Skin of body (tissue), 2 donors: Measurements from ENCODE around the gene F5. TPM values are rescaled to one million over a fixed set of nuclear protein-coding genes. Genes with fewer than 3 reads are reported as not detected.
"Not testable (repeated sequence)": the region's sequence is repeated elsewhere in the genome, so short reads cannot be mapped to it uniquely, and the experiment has no call there.

Experiments
- DNase-seq: peaks from one replicate; lab custom pipeline; 2025; lab: John Stamatoyannopoulos, UW
- total RNA-seq: library from RNA; depleted of rRNA; stranded (reverse); fragments of >200 nt; gene quantifications from one replicate; pipeline ENCODE4 v1.2.3, GENCODE V29; 2014

The F5 gene
- total RNA-seq, 1 donor from 2014 or later = 0.89 TPM

GRCh38 chr1:169511316-169512005 is 74.8 kb downstream of the F5 start:
- DNase-seq = no peak

GRCh38 chr1:169510060-169510459 is 76.2 kb downstream of the F5 start:
- DNase-seq = no peak

DNA sequence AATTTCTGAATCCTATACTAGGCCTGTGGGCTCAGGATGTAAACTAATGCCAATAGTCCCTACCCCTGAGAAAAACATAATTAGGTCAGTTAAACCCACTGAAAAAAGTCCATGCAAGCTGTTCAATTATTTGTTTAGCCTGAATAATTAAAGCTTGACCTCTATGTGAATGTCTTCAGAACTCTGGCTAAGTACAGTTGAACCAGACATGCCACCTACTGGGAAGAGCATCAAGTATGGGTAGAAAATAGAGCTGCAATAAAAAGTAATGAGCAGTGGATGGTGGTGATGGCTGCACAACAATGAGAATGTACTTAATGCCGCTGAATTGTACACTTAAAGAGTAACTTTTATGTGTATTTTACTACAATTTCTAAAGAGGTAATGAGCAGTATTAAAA is 76.9 kb downstream of the F5 start:
- no peak for DNase-seq

DNA sequence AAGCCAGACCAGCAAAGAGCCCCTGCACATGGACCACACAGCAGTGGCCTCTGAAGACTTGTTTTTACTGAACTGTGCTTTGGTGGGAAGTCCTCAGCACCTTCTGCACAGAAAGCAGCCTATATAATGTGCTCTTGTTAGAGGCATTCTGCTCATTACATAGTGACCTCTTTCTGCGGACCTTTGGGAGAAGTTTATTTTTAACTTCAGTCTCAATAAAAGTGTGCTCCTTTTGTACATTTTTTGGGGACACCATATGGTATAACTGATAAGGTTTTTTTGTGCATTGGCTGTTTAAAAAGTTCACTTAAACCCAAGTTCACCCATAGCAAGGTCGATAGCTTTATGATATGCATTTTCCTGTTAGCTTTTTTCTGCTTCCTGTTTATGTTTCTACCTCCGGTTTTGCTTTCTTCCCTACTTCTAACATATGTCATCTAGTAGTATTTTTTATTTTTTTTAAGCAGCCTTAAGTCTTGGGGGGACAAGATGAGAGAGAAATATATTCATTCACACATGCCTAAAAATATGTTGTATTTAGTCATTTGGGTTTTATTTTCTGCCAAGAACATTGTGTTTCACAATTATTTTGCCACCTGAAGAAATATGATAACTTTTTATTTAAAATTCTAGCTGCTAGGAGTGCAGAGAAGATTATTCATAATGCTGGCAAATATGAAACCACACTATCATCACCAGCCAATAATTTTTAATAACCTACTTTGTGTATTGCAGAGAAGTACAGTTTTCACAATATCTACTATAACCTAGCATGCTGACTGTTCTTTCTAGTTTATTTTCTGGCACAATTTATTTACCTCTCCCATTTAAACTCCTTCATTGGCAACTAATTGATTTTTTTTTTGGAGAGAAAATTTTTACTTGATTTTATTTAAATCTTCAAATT is 77.6 kb downstream of the F5 start:
- DNase-seq = no peak

DNA sequence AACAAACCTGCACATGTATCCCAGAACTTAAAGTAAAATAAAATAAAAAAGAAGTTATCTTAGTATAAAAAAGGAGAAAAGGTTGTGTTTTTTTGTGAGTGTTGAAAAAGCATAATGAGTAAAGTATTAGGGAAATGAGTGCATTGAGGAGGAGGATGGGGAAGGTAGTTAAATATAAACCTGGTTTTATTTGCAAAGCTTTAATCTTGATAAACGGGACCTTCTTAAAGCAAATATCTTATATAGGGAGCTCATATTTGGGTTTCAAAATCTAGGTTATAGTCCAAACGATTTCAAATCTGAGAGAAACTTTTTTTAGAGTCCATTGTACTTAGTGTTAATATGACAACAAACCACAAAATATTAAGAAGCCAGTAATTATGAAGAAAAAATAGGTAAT is 78.9 kb downstream of the F5 start:
- DNase-seq = no peak

DNA sequence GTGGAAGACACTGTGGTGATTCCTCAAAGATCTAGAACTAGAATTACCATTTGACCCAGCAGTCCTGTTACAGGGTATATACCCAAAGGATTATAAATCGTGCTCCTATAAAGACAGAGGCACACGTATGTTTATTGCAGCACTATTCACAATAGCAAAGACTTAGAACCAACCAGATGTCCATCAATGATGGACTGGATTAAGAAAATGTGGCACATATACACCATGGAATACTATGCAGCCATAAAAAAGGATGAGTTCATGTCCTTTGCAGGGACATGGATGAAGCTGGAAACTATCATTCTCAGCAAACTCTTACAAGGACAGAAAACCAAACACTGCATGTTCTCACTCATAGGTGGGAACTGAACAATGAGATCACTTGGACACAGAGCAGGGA is 82.7 kb downstream of the F5 start:
- not testable (repeated sequence) for DNase-seq

DNA sequence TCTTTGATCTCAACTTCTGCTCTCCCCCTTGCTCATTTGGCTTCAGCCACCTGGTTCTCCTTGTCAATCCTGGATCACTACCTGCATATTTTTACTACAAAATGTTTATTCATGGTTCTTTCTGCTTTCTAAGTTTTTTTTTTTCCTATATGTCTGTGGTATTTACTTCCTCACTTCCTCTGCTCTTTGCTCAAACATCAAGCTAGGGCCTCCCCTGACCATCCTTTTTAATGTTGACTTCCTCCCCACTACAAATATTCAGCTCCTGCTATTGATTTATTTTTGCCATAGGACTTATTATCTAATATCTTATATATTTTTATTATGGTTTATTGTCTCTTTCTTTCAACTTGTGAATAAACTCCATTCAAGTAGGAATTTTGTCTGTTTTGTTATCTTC is 86.5 kb downstream of the F5 start:
- DNase-seq = no peak

DNA sequence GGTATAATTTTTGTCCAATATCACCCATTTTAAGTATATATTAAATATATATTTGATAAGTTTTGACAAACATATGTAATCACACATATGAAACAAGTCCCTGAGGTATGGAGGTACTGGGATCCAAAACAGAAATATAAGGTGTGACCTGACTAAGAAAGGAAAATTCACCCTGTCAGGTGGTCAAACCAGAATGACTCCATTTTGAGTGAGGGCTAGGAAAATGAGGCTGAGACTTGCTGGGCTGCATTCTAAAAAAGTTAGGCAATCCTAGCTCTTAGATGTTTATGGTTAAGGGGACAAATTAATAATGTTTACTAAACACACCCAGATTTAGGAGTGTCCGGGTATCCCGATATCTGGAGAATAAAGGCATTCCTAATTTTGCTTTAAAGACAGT is 89.0 kb downstream of the F5 start:
- no peak for DNase-seq

GRCh38 chr1:169495916-169496315 is 90.4 kb downstream of the F5 start:
- no peak for DNase-seq

DNA sequence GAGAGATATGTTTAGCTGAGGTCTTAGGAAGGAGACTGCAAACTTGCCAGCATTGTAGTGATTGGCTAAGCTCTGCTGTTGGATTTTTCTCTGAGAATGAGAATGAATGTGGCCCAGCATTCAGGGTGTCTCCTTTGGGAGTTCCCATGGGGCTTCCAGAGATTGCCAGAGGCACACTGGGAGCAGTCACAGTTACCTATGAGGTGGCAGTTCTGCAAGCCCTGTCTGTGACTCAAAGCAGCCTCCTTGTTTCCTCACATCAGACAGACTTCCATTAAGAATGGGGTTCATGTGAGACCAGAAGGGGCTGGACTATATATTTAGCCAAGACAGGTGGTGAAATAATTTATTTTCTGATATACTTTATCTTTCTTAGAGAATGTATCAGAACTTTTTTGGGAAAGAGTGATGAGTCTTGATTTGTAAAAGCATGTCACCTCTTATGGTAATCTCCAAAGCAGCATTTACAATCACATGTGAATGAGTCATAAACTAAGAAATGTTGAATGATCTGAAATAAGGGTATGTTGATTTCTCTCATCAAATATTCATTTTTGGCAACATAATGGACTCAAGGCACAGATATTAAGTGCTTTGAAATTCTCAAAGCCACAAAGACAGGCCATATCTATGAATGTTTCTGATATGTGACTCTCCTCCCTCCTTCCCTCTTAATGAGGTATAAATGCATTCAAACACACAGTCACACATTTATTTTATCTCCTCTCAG is 91.1 kb downstream of the F5 start:
- no peak for DNase-seq

- no peak for DNase-seq
These were observed 91.9 kb downstream of the F5 start for GRCh38 chr1:169494343-169494742.

- DNase-seq = no peak
These were observed 93.0 kb downstream of the F5 start for GRCh38 chr1:169493251-169493650.

DNA sequence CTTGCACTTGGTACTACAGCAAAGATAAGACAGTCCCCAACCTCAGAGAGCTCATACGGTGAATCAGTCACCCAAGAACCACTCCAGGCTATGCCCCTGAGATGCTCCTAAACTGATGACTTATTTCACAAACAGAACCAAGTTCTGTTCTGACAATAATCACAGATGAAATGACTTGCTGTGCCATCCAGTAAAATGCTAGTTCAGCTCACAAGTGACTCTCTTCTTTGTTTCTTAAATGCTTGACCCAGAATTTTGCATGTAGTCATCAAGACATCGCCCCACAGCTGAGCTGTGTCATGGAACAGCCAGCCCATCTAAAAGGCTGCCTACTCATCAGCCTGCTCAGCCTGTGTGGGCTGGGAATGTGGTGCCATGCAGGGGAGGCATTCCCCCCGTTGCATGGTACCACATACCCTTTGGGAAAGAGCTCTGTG is 94.4 kb downstream of the F5 start:
- DNase-seq = no peak

DNA sequence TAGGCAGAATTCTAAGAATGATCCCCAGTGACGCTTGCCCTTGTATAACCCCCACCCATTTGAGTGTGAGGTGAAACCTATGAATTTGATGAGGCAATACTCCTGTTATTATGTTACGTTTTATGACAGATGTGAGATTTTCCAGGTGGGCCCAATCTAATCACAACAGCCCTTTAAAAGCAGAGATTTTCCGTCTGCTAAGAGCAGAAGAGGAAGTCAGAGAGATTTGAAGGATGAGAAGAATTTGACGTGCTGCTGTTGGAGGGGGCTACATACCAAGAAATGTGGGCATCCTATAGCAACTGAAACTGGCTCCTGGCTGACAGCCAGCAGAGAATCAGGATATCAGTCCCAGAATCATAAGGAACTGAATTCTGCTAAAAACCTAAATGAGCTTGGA is 98.1 kb downstream of the F5 start:
- DNase-seq = no peak

DNA sequence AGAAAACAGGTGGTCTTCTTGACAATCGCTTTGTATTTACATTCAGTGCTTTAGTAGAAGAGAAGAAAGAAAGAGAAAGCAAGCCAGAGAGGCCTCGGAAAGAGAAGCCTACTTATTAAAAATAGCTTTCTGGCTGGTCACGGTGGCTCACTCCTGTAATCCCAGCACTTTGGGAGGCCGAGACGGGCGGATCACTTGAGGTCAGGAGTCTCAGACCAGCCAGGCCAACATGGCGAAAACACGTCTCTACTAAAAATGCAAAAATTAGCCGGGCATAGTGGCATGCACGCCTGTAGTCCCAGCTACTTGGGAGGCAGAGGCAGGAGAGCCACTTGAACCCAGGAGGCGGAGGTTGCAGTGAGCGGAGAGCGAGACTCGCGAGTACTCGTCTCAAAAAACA is 98.7 kb downstream of the F5 start:
- no peak for DNase-seq

GRCh38 chr1:169487133-169487532 is 99.1 kb downstream of the F5 start:
- DNase-seq = no peak

- DNase-seq = peak; percentile 23
These were observed 99.8 kb downstream of the F5 start for GRCh38 chr1:169486281-169487051.

GRCh38 chr1:169485431-169486280 is 100.6 kb downstream of the F5 start, which contains the start of gene SLC19A2:
Gene SLC19A2, minus strand, starts transcription at chr1:169485944. Its CDS starts 178 bp downstream, at chr1:169485766.
- peak; percentile 98 for DNase-seq

DNA sequence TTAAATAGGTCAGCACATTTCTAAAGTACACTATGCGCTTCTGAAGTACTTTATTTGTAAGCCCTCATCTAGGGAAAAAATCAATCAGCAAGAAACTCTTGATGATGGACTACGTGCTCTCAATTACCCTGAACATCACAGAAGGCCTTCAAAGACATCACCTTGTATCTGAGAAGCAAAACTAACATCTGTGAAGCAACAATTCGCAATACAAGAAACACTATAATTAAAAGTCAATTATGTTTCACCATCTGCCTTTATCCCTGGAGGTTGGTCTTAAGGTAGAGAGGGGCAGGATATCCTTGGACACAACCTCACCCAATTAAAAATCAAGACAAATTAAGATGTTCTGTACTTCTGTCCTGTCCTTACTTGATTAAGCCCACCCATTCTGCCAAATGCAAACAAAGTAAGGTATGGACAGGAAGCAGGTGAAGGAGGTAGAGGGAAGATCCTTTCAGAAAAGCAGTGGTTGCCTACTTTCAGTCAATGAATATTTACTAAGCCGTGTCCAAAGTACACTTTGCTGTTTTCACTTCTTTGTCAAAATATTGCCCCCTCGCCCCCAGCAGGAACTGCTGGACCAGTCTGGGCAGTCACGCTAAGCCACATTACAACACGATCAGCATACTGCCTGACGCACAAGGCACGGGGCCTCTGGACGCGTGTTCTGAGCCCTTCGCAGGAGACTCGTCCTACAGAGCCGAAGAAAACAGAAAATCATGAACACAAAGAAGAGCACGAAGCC is 101.4 kb downstream of the F5 start:
- peak; percentile 47 for DNase-seq

- no peak for DNase-seq
These were observed 102.2 kb downstream of the F5 start for GRCh38 chr1:169484101-169484500.
